Thyroid gland (tissue), 4 donors: Measurements from ENCODE around the gene MTHFD1. TPM values are rescaled to one million over a fixed set of nuclear protein-coding genes. Genes with fewer than 3 reads are reported as not detected.

Source experiments
- DNase-seq, 2 donors: peaks; one replicate each; pipeline ENCODE4 v3.0.0-alpha.2; 2019
- H3K27ac ChIP-seq, 3 donors: fragments of 200-600 bp; sonication (generic); 1 replicate in 2 of 3; 2 replicates in 1 of 3; pipeline ENCODE4 v1.5.1; 2016 to 2019; ENCODE audit warnings: mild to moderate bottlenecking in 1 of 3, moderate library complexity in 1 of 3
- H3K27me3 ChIP-seq: fragments of 200-600 bp; sonication (generic); one replicate; pipeline ENCODE4 v1.5.1; 2019
- H3K36me3 ChIP-seq, 2 donors: fragments of 200-600 bp; sonication (generic); one replicate each; pipeline ENCODE4 v1.5.1; 2016 to 2019
- H3K4me1 ChIP-seq, 2 donors: fragments of 200-600 bp; sonication (generic); one replicate each; pipeline ENCODE4 v1.5.1; 2017 to 2019
- H3K4me3 ChIP-seq, 3 donors: fragments of 200-600 bp; sonication (generic); replicated peaks in 1 of 3; 1 replicate in 2 of 3; 2 replicates in 1 of 3; pipeline ENCODE4 v1.5.1; 2016; ENCODE audit warnings: mild to moderate bottlenecking in 1 of 3
- H3K9me3 ChIP-seq: fragments of 200-600 bp; sonication (generic); one replicate; pipeline ENCODE4 v1.5.1; 2017
- POLR2A ChIP-seq, 2 donors: fragments of 450-650 bp; IDR thresholded peaks; one replicate each; pipeline ENCODE4 v1.6.1; 2017; ENCODE audit warnings: antibody characterized with exemption in 2 of 2, mild to moderate bottlenecking in 2 of 2, moderate library complexity in 1 of 2
- WGBS, 2 donors: methylation state at CpG; one replicate each; pipeline ENCODE4 v1.1.5; 2017; 5-methylcytosine and 5-hydroxymethylcytosine counted together
- intact Hi-C: fragments of 100-400 bp; cut with DNase I; formaldehyde crosslinking; loops from one replicate; pipeline ENCODE4 v1.15.1; 2023
- total RNA-seq, 4 donors: library from RNA; depleted of rRNA; stranded (reverse); fragments of >200 nt; gene quantifications; one replicate each; pipeline ENCODE4 v1.2.3, GENCODE V29; 2016
- TF ChIP-seq, protein P1 (sequence below), 6 experiments: fragments of 200-600 bp in 3 of 6; fragments of 450-650 bp in 3 of 6; sonication (generic) in 3 of 6; IDR thresholded peaks; one replicate each; pipeline ENCODE4 v1.5.1; 2016 to 2019; ENCODE audit warnings: antibody characterized with exemption in 6 of 6, mild to moderate bottlenecking in 2 of 6, inconsistent platforms in 1 of 6, moderate library complexity in 1 of 6

The MTHFD1 gene
- total RNA-seq, 4 donors from 2014 or later, result 26.9 to 48.0 (median 33.2) TPM

DNA sequence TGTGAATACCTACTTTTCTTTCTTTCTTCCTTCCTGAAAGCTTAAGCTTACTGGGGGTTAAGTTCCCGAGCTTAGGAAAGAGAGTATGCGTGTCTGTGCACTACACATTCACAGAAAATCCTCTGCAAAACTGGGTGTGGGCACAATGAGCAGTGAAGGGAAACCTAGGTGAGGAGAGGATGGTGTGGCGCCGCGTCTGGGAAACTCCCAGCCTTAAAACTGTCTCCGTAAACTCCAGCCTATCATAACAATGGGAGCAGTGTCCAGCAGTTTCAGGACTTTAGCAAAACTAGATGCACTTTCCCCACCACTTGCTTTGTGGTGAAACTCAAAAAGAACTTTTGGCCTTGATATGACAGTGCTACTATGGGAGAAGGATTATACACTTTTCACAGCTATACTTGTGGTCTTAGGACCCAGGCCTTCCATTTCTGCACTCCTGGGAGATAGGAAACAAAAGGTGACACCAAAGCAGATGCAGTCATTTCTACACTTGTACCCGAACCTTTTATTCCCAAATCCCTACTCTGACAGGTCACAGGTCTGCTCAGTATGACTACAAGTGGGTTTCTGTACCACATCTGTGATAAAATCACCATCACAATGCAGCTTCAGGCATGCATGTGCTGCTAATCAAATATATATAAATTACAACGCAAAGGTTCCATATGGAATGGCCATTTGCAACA is 87.6 kb downstream of the MTHFD1 start:
- TF ChIP-seq POLR2A (IDR thresholded peaks at IDR 0.05), result no peak
- TF ChIP-seq, protein P1, sequence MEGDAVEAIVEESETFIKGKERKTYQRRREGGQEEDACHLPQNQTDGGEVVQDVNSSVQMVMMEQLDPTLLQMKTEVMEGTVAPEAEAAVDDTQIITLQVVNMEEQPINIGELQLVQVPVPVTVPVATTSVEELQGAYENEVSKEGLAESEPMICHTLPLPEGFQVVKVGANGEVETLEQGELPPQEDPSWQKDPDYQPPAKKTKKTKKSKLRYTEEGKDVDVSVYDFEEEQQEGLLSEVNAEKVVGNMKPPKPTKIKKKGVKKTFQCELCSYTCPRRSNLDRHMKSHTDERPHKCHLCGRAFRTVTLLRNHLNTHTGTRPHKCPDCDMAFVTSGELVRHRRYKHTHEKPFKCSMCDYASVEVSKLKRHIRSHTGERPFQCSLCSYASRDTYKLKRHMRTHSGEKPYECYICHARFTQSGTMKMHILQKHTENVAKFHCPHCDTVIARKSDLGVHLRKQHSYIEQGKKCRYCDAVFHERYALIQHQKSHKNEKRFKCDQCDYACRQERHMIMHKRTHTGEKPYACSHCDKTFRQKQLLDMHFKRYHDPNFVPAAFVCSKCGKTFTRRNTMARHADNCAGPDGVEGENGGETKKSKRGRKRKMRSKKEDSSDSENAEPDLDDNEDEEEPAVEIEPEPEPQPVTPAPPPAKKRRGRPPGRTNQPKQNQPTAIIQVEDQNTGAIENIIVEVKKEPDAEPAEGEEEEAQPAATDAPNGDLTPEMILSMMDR (IDR thresholded peaks at IDR 0.05), result no peak
- no peaks in the 10 kb centered on the region for H3K9me3 ChIP-seq
- no peak for DNase-seq
- H3K4me3 ChIP-seq, result no peak overlapping the region
- no peak overlapping the region for H3K27ac ChIP-seq
- H3K4me1 ChIP-seq, result peaks cover 0 to 9% of the 10 kb centered on the region in 2 donors
- no peaks in the 10 kb centered on the region for H3K27me3 ChIP-seq
- WGBS, 2 donors, result 81% methylated on average over 8 of the region's 8 CpGs
- no peaks in the 10 kb centered on the region for H3K36me3 ChIP-seq
- intact Hi-C loops, result loop anchor here (10.0 kb wide), 1 partner anchor 131 kb away; no protein-coding TSS in a partner anchor

DNA sequence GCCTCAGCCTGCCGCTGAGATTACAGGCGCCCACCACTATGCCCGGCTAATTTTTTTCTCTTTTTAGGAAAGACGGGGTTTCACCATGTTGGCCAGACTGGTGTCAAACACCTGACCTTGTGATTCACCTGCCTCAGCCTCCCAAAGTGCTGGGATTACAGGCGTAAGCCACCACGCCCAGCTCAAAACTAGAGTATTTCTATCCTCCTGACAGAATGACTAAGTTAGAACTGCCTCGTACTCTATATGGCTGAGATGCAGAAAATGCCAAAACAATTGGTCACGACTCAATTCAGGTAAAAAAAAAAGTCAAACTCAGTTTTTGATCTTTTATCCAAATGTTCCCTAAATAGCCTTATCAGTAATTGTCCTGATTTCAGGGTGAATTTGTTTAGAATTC is 88.3 kb downstream of the MTHFD1 start:
- WGBS, 2 donors, result 97% methylated on average over 8 of the region's 8 CpGs
- DNase-seq, result no peak
- H3K4me1 ChIP-seq, result peaks cover 0 to 9% of the 10 kb centered on the region in 2 donors
- no peak overlapping the region for H3K27ac ChIP-seq
- no peaks in the 10 kb centered on the region for H3K36me3 ChIP-seq
- H3K9me3 ChIP-seq, result no peaks in the 10 kb centered on the region
- no peaks in the 10 kb centered on the region for H3K27me3 ChIP-seq
- intact Hi-C loops, result loop anchor here (10.0 kb wide), 1 partner anchor 132 kb away; no protein-coding TSS in a partner anchor
- no peak for TF ChIP-seq POLR2A (IDR thresholded peaks at IDR 0.05)
- TF ChIP-seq, protein P1 (IDR thresholded peaks at IDR 0.05), result no peak
- no peak overlapping the region for H3K4me3 ChIP-seq

DNA sequence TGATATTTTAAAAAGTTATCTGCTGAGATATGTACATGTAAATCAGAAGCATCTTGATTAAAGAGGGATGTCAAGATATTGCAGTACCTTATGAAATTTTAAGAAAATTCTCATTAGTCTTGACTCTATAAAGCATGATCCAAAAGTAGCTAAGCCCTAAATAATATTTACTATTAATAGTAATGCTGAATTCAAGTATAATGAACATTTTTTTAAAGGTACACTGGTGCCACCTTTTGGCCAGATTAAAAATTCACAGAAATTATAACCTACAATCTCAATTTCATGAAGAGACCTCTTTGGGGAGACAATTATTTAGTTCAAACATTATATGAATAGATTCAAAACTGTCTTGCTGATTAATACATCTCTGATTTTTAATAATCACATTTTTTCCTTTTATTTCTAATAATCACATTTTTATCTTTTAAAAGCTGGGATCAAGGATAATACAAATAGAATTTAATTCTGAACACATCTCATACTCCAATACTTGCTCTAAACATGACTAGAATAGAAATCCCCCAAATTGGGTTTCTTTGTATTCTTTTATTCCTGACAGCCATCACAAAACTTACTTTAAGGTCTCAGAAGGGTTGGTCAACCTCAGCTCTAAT is 90.6 kb downstream of the MTHFD1 start:
- peaks cover 0 to 9% of the 10 kb centered on the region in 2 donors for H3K4me1 ChIP-seq
- TF ChIP-seq POLR2A (IDR thresholded peaks at IDR 0.05), result no peak
- TF ChIP-seq, protein P1 (IDR thresholded peaks at IDR 0.05), result peak in 4 of 6 experiments; percentile 7 to 66 (median 51)
- H3K36me3 ChIP-seq, result no peaks in the 10 kb centered on the region
- no peak overlapping the region for H3K27ac ChIP-seq
- H3K9me3 ChIP-seq, result no peaks in the 10 kb centered on the region
- H3K4me3 ChIP-seq, result no peak overlapping the region
- DNase-seq, result no peak
- intact Hi-C loops, result loop anchor here (10.0 kb wide), 1 partner anchor 134 kb away; no protein-coding TSS in a partner anchor
- no peaks in the 10 kb centered on the region for H3K27me3 ChIP-seq

DNA sequence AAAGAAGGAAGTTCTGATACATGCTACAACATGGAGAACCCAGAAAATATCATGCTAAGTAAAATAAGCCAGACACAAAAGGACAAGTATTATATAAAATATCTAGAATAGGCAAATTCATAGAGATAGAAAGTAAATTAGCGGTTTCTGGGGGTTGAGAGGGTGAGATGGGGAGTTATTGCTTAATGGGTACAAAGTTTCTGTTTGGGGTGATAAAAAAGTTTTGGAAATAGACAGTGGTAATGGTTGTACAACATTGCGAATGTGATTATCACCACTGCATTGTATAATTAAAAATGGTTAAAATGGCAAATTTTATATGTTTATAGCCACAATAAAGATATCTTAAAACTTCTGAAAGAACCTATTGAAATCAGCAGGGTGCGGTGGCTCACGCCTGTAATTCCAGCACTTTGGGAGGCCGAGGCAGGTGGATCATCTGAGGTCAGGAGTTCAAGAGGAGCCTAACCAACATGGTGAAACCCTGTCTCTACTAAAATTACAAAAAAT is 100.5 kb downstream of the MTHFD1 start:
- H3K36me3 ChIP-seq, result peaks cover 17 to 27% of the 10 kb centered on the region in 2 donors
- no peaks in the 10 kb centered on the region for H3K9me3 ChIP-seq
- no peak for DNase-seq
- no peaks in the 10 kb centered on the region for H3K27me3 ChIP-seq
- H3K27ac ChIP-seq, result no peak overlapping the region
- WGBS, 2 donors, result 85 to 97% methylated on average over 5 of the region's 5 CpGs
- intact Hi-C loops, result no loop called here
- H3K4me1 ChIP-seq, result peaks cover 0 to 2% of the 10 kb centered on the region in 2 donors
- no peak overlapping the region for H3K4me3 ChIP-seq
- TF ChIP-seq, protein P1 (IDR thresholded peaks at IDR 0.05), result no peak
- no peak for TF ChIP-seq POLR2A (IDR thresholded peaks at IDR 0.05)

DNA sequence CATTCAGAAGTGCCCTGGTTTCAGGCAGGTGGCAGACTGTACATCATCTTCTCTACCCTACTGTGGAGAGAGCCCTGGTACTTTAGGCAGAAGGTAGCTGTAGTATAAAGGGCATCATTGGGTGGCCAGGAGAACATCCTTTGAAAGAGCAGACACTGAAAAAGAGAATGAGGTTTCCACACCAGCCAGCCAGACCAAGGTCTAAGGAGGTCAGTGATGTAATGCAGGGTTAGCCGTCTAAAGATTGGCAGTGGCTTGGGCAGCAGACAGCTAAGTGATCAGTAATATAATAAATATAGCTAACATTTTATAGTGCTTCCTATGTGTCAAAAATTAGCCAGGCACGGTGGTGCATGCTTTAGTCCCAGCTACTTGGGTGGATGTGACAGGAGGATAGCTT is 103.5 kb downstream of the MTHFD1 start:
- no peak overlapping the region for H3K4me3 ChIP-seq
- 87 to 96% methylated on average over 2 of the region's 2 CpGs for WGBS, 2 donors
- H3K36me3 ChIP-seq, result peaks cover 16 to 27% of the 10 kb centered on the region in 2 donors
- intact Hi-C loops, result no loop called here
- H3K27ac ChIP-seq, result no peak overlapping the region
- TF ChIP-seq POLR2A (IDR thresholded peaks at IDR 0.05), result no peak
- TF ChIP-seq, protein P1 (IDR thresholded peaks at IDR 0.05), result no peak
- H3K27me3 ChIP-seq, result no peaks in the 10 kb centered on the region
- no peaks in the 10 kb centered on the region for H3K9me3 ChIP-seq
- peaks cover 18 to 19% of the 10 kb centered on the region in 2 donors for H3K4me1 ChIP-seq
- DNase-seq, result no peak
